Suprapubic skin (tissue), 4 donors: ENCODE measurements around the gene ATAD3C. TPM values are rescaled to one million over a fixed set of nuclear protein-coding genes. Genes with fewer than 3 reads are reported as not detected.

Experiments
- DNase-seq, 2 donors: peaks; one replicate each; pipeline ENCODE4 v3.0.0-alpha.2; 2019; ENCODE audit warnings: low spot score in 2 of 2
- H3K27ac ChIP-seq: fragments of 200-600 bp; sonication (generic); one replicate; pipeline ENCODE4 v1.5.1; 2019
- H3K27me3 ChIP-seq: fragments of 200-600 bp; sonication (generic); one replicate; pipeline ENCODE4 v1.5.1; 2019
- H3K36me3 ChIP-seq: fragments of 200-600 bp; sonication (generic); one replicate; pipeline ENCODE4 v1.5.1; 2019
- H3K4me1 ChIP-seq: fragments of 200-600 bp; sonication (generic); one replicate; pipeline ENCODE4 v1.5.1; 2019
- H3K4me3 ChIP-seq: fragments of 200-600 bp; sonication (generic); one replicate; pipeline ENCODE4 v1.5.1; 2019; ENCODE audit warnings: mild to moderate bottlenecking
- H3K9me3 ChIP-seq: fragments of 200-600 bp; sonication (generic); one replicate; pipeline ENCODE4 v1.5.1; 2019
- EP300 ChIP-seq: sonication (generic); formaldehyde crosslinking; IDR thresholded peaks from one replicate; pipeline ENCODE4 v1.6.1; 2017; ENCODE audit warnings: antibody characterized with exemption
- POLR2A ChIP-seq, 2 donors: fragments of 450-650 bp; IDR thresholded peaks; one replicate each; pipeline ENCODE4 v1.6.1; 2017; ENCODE audit warnings: antibody characterized with exemption in 2 of 2, mild to moderate bottlenecking in 2 of 2, moderate library complexity in 2 of 2
- POLR2AphosphoS5 ChIP-seq, 3 donors: sonication (generic); formaldehyde crosslinking; IDR thresholded peaks; one replicate each; pipeline ENCODE4 v1.6.1; 2017; ENCODE audit warnings: antibody characterized with exemption in 3 of 3
- WGBS: methylation state at CpG from one replicate; pipeline ENCODE4 v1.1.5; 2018; 5-methylcytosine and 5-hydroxymethylcytosine counted together
- total RNA-seq, 4 donors: library from RNA; depleted of rRNA; stranded (reverse); fragments of >200 nt; gene quantifications; one replicate each; pipeline ENCODE4 v1.1.0, GENCODE V29; 2016
- TF ChIP-seq, protein P1 (sequence below), 2 donors: fragments of 200-600 bp in 1 of 2; fragments of 450-650 bp in 1 of 2; sonication (generic) in 1 of 2; IDR thresholded peaks; one replicate each; pipeline ENCODE4 v1.5.1; 2016 to 2019; ENCODE audit warnings: antibody characterized with exemption in 2 of 2, mild to moderate bottlenecking in 1 of 2, moderate library complexity in 1 of 2

The ATAD3C gene
- total RNA-seq, 4 donors from 2014 or later, result 0.32 to 4.2 (median 1.2) TPM

GRCh38 chr1:1431845-1432273 lies 17.6 kb upstream of the ATAD3C start:
- peak in 1 of 2 donors; percentile 75 for DNase-seq
- Histone ChIP-seq H3K9me3 (no peaks in the 10 kb centered on the region), H3K36me3 (no peaks in the 10 kb centered on the region), H3K4me3 (no peak overlapping the region), H3K27ac (peak overlapping the region; percentile 92), H3K4me1 (peaks cover 82% of the 10 kb centered on the region), H3K27me3 (peaks cover 7% of the 10 kb centered on the region)
- TF ChIP-seq EP300 (no peak), POLR2A (IDR thresholded peaks at IDR 0.05) (no peak), POLR2AphosphoS5 (IDR thresholded peaks at IDR 0.05) (no peak)
- TF ChIP-seq, protein P1, sequence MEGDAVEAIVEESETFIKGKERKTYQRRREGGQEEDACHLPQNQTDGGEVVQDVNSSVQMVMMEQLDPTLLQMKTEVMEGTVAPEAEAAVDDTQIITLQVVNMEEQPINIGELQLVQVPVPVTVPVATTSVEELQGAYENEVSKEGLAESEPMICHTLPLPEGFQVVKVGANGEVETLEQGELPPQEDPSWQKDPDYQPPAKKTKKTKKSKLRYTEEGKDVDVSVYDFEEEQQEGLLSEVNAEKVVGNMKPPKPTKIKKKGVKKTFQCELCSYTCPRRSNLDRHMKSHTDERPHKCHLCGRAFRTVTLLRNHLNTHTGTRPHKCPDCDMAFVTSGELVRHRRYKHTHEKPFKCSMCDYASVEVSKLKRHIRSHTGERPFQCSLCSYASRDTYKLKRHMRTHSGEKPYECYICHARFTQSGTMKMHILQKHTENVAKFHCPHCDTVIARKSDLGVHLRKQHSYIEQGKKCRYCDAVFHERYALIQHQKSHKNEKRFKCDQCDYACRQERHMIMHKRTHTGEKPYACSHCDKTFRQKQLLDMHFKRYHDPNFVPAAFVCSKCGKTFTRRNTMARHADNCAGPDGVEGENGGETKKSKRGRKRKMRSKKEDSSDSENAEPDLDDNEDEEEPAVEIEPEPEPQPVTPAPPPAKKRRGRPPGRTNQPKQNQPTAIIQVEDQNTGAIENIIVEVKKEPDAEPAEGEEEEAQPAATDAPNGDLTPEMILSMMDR (IDR thresholded peaks at IDR 0.05), result no peak
- WGBS, result 60% methylated on average over 3 of the region's 5 CpGs

DNA sequence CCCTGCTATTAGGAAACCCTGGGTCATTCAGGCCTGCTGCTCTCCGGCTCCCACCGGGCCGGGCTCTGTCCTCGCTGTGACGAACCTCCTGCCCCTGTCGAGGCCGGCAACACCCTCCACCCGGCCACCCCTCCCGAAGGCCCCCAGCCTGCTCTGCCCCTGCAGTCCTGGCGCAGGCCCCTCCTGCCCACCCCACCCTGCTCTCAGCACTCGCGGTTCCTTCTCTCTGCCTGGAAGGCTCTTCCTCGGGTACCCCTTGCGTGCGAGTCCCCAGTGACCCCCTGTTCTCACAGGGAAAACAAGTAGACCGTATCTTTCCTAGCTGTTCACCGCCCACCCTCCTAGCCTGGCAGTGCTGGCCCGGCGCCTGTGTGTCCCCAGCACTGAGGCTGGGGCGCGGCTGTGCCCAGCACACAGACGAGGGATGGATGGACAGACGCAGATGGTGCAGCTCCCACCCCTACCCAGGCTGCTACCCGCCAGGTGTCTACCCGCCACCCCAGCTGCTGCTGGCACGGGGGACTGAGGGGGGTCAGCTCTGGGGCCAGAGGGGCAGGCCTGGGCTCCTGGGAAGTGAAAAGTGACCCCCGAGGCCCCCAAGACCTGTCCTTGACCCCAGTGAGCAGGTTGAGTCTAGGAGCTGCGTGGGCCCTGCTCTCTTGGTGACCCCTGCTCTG lies 17.1 kb upstream of the ATAD3C start:
- peaks cover 1% of the 10 kb centered on the region for H3K27me3 ChIP-seq
- peak overlapping the region; percentile 70 for H3K4me3 ChIP-seq
- DNase-seq, result no peak
- H3K4me1 ChIP-seq, result peaks cover 85% of the 10 kb centered on the region
- no peaks in the 10 kb centered on the region for H3K9me3 ChIP-seq
- TF ChIP-seq POLR2A (IDR thresholded peaks at IDR 0.05) (no peak), EP300 (no peak), POLR2AphosphoS5 (IDR thresholded peaks at IDR 0.05) (no peak)
- TF ChIP-seq, protein P1 (IDR thresholded peaks at IDR 0.05), result no peak
- no peaks in the 10 kb centered on the region for H3K36me3 ChIP-seq
- WGBS, result 70% methylated on average over 2 of the region's 28 CpGs
- peak overlapping the region; percentile 92 for H3K27ac ChIP-seq

- no peaks in the 10 kb centered on the region for H3K36me3 ChIP-seq
- DNase-seq, result peak in 1 of 2 donors; percentile 88
- peak overlapping the region; percentile 70 for H3K4me3 ChIP-seq
- H3K27me3 ChIP-seq, result no peaks in the 10 kb centered on the region
- peak overlapping the region; percentile 92 for H3K27ac ChIP-seq
- no peak for TF ChIP-seq POLR2A (IDR thresholded peaks at IDR 0.05)
- TF ChIP-seq EP300, result no peak
- peak in 2 of 3 donors; percentile 48 to 71 for TF ChIP-seq POLR2AphosphoS5 (IDR thresholded peaks at IDR 0.05)
- TF ChIP-seq, protein P1 (IDR thresholded peaks at IDR 0.05), result no peak
- whole genome bisulfite sequencing, result 65% methylated on average over 16 of the region's 34 CpGs
- H3K9me3 ChIP-seq, result no peaks in the 10 kb centered on the region
- H3K4me1 ChIP-seq, result peaks cover 89% of the 10 kb centered on the region
Measured at GRCh38 chr1:1432951-1433803, 16.3 kb upstream of the ATAD3C start.

DNA sequence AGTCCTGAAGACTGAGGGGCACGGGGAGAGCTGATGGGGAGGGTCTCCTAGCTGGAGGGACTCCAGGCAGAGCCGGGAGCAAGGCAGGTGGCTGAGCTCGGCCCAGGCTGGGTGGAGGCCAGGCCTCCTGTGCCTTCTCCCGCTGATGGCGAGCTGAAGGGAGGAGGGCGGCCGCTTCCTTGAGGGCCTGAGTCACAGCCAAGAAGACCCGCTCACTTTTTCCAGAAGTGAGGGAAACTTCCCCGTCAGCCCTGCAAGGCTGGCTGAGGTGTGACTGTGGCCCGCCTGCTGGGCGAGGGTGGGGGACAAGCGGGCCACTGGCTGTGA lies 15.7 kb upstream of the ATAD3C start:
- no peaks in the 10 kb centered on the region for H3K9me3 ChIP-seq
- WGBS, result 10% methylated on average over 6 of the region's 12 CpGs
- H3K27ac ChIP-seq, result peak overlapping the region; percentile 92
- H3K4me3 ChIP-seq, result peak overlapping the region; percentile 70
- H3K36me3 ChIP-seq, result no peaks in the 10 kb centered on the region
- no peak for DNase-seq
- peaks cover 91% of the 10 kb centered on the region for H3K4me1 ChIP-seq
- TF ChIP-seq, protein P1 (IDR thresholded peaks at IDR 0.05), result no peak
- no peak for TF ChIP-seq POLR2AphosphoS5 (IDR thresholded peaks at IDR 0.05)
- no peak for TF ChIP-seq POLR2A (IDR thresholded peaks at IDR 0.05)
- no peak for TF ChIP-seq EP300
- H3K27me3 ChIP-seq, result no peaks in the 10 kb centered on the region
